ENCODE measurements around the gene TMEM167A.

The TMEM167A gene

GRCh38 chr5:83034528-83035207 lies 42.5 kb downstream of the TMEM167A start:
- no peak for DNase-seq

GRCh38 chr5:83034036-83034435 lies 43.2 kb downstream of the TMEM167A start:
- DNase-seq = no peak

- DNase-seq = no peak
These were observed 45.8 kb downstream of the TMEM167A start for GRCh38 chr5:83031381-83031780.

- DNase-seq = peak; percentile 5
These were observed 47.3 kb downstream of the TMEM167A start for GRCh38 chr5:83029912-83030311.

GRCh38 chr5:83026930-83027687 lies 50.1 kb downstream of the TMEM167A start:
- DNase-seq = no peak

- DNase-seq = no peak
These were observed 50.7 kb downstream of the TMEM167A start for GRCh38 chr5:83026516-83026915.

GRCh38 chr5:83025690-83026478 lies 51.3 kb downstream of the TMEM167A start:
- DNase-seq = no peak

GRCh38 chr5:83022334-83022733 lies 54.9 kb downstream of the TMEM167A start:
- DNase-seq = no peak

- no peak for DNase-seq
These were observed 61.5 kb downstream of the TMEM167A start for GRCh38 chr5:83015676-83016075.

GRCh38 chr5:83011985-83012384 lies 65.2 kb downstream of the TMEM167A start:
- DNase-seq = no peak

GRCh38 chr5:83009408-83009807 lies 67.8 kb downstream of the TMEM167A start:
- no peak for DNase-seq

- no peak for DNase-seq
These were observed 69.4 kb downstream of the TMEM167A start for GRCh38 chr5:83007755-83008154.

GRCh38 chr5:83006683-83007283 lies 70.4 kb downstream of the TMEM167A start:
- DNase-seq = no peak

- no peak for DNase-seq
These were observed 73.4 kb downstream of the TMEM167A start for GRCh38 chr5:83003791-83004190.
